GM12875 (cell line): ENCODE results near the gene NSA2.
"Not testable (repeated sequence)": the region's sequence is repeated elsewhere in the genome, so short reads cannot be mapped to it uniquely, and the experiment has no call there.

Experiments used
- H3K4me3 ChIP-seq: one replicate; pipeline ENCODE4 v1.5.1; 2011; ENCODE audit warnings: low read depth, low read length, control low read depth
- CTCF ChIP-seq: IDR thresholded peaks from 2 replicates; pipeline ENCODE4 v1.5.1; 2011; ENCODE audit warnings: low read depth, mild to moderate bottlenecking, control low read depth, inconsistent platforms, low read length, moderate library complexity, borderline replicate concordance; ENCODE audit not compliant: insufficient read depth

The NSA2 gene

GRCh38 chr5:74772359-74772758 lies 5.3 kb downstream of the NSA2 start:
- H3K4me3 ChIP-seq, result no peak overlapping the region
- TF ChIP-seq CTCF, result no peak

GRCh38 chr5:74778609-74779008 lies 11.6 kb downstream of the NSA2 start:
- no peak for TF ChIP-seq CTCF
- H3K4me3 ChIP-seq, result no peak overlapping the region

GRCh38 chr5:74786851-74787250 lies 19.8 kb downstream of the NSA2 start:
- no peak overlapping the region for H3K4me3 ChIP-seq
- TF ChIP-seq CTCF, result no peak

GRCh38 chr5:74787424-74787823 lies 20.4 kb downstream of the NSA2 start:
- no peak for TF ChIP-seq CTCF
- H3K4me3 ChIP-seq, result no peak overlapping the region

- not testable (repeated sequence) for H3K4me3 ChIP-seq
These were observed 24.6 kb downstream of the NSA2 start for GRCh38 chr5:74791669-74792068.

GRCh38 chr5:74798977-74799911 lies 32.2 kb downstream of the NSA2 start:
- no peak overlapping the region for H3K4me3 ChIP-seq
- TF ChIP-seq CTCF, result no peak

GRCh38 chr5:74801197-74801596 lies 34.1 kb downstream of the NSA2 start:
- no peak for TF ChIP-seq CTCF
- H3K4me3 ChIP-seq, result no peak overlapping the region

- no peak overlapping the region for H3K4me3 ChIP-seq
- TF ChIP-seq CTCF, result no peak
These were observed 34.9 kb downstream of the NSA2 start for GRCh38 chr5:74801941-74802340.
